HEK293 (cell line): ENCODE data around the gene FABP7.

Experiments used
- CTCF ChIA-PET: fragments of 350-600 bp; formaldehyde crosslinking; extraction: SDS; loops from one replicate; lab custom pipeline; 2021; ENCODE audit warnings: antibody characterized with exemption; lab: Yijun Ruan, JAX
- POLR2A ChIA-PET: fragments of 300-600 bp; formaldehyde crosslinking; extraction: SDS; loops from one replicate; lab custom pipeline; 2020; ENCODE audit warnings: antibody characterized with exemption, inconsistent platforms; lab: Yijun Ruan, JAX
- H3K27ac ChIP-seq: fragments of 200-500 bp; sonication (Bioruptor generic); 2 replicates; pipeline ENCODE4 v1.5.1; 2014; ENCODE audit warnings: low read depth, low read length, control low read depth, inconsistent platforms; ENCODE audit errors: extremely low read depth
- H3K36me3 ChIP-seq, 2 experiments: fragments of 200-500 bp in 1 of 2; sonication (Bioruptor generic) in 1 of 2; 1 replicate in 1 of 2; 2 replicates in 1 of 2; pipeline ENCODE4 v1.5.1; 2014 to 2017; ENCODE audit warnings: inconsistent platforms in 2 of 2, low read length in 2 of 2; ENCODE audit not compliant: control insufficient read depth in 2 of 2, insufficient read depth in 1 of 2
- H3K4me1 ChIP-seq: fragments of 200-500 bp; sonication (Bioruptor generic); 2 replicates; pipeline ENCODE4 v1.5.1; 2014; ENCODE audit warnings: mild to moderate bottlenecking, low read length, inconsistent platforms; ENCODE audit not compliant: control insufficient read depth, insufficient read depth
- H3K4me3 ChIP-seq: 2 replicates; pipeline ENCODE4 v1.5.1; 2011; ENCODE audit warnings: low read depth, mild to moderate bottlenecking, control low read depth, low read length, moderate library complexity
- H3K9me3 ChIP-seq: fragments of 200-500 bp; sonication (Bioruptor generic); 2 replicates; pipeline ENCODE4 v1.5.1; 2014; ENCODE audit warnings: low read depth, low read length, inconsistent platforms; ENCODE audit not compliant: control insufficient read depth, insufficient read depth
- GLIS2 ChIP-seq: fragments of 450-650 bp; formaldehyde crosslinking; IDR thresholded peaks from 2 replicates; pipeline ENCODE4 v1.5.1; 2016; ENCODE audit warnings: missing biosample characterization, missing genetic modification characterization
- KLF9 ChIP-seq: fragments of 450-650 bp; formaldehyde crosslinking; IDR thresholded peaks from 2 replicates; pipeline ENCODE4 v1.5.1; 2016; ENCODE audit warnings: missing biosample characterization, missing genetic modification characterization, low read depth
- PRDM1 ChIP-seq: fragments of 450-650 bp; formaldehyde crosslinking; IDR thresholded peaks from 2 replicates; pipeline ENCODE4; 2016; ENCODE audit warnings: missing biosample characterization, missing genetic modification characterization
- RBAK ChIP-seq: fragments of 450-650 bp; formaldehyde crosslinking; IDR thresholded peaks from 2 replicates; pipeline ENCODE4 v1.5.1; 2016; ENCODE audit warnings: missing biosample characterization, missing genetic modification characterization
- TRIM28 ChIP-seq: IDR thresholded peaks from 2 replicates; pipeline ENCODE4 v1.6.1; 2011; ENCODE audit warnings: low read length, control low read depth, borderline replicate concordance
- ZBTB11 ChIP-seq: fragments of 450-650 bp; formaldehyde crosslinking; conservative IDR thresholded peaks from 2 replicates; pipeline ENCODE4 v1.5.1; 2016; ENCODE audit warnings: low read depth, missing biosample characterization, missing genetic modification characterization
- ZNF140 ChIP-seq: fragments of 450-650 bp; formaldehyde crosslinking; IDR thresholded peaks from 2 replicates; pipeline ENCODE4 v1.5.1; 2016; ENCODE audit warnings: missing biosample characterization, missing genetic modification characterization
- ZNF157 ChIP-seq: fragments of 450-650 bp; formaldehyde crosslinking; IDR thresholded peaks from 2 replicates; pipeline ENCODE4 v1.5.1; 2016; ENCODE audit warnings: missing biosample characterization, missing genetic modification characterization
- ZNF26 ChIP-seq: fragments of 450-650 bp; formaldehyde crosslinking; IDR thresholded peaks from 2 replicates; pipeline ENCODE4 v1.5.1; 2016; ENCODE audit warnings: missing biosample characterization, missing genetic modification characterization
- ZNF324 ChIP-seq: fragments of 450-650 bp; formaldehyde crosslinking; IDR thresholded peaks from 2 replicates; pipeline ENCODE4 v1.5.1; 2016; ENCODE audit warnings: missing biosample characterization, missing genetic modification characterization
- ZNF37A ChIP-seq: fragments of 450-650 bp; IDR thresholded peaks from 2 replicates; pipeline ENCODE4 v1.5.1; 2018; ENCODE audit warnings: missing biosample characterization, missing genetic modification characterization
- ZNF488 ChIP-seq: fragments of 450-650 bp; formaldehyde crosslinking; IDR thresholded peaks from 2 replicates; pipeline ENCODE4 v1.5.1; 2016; ENCODE audit warnings: missing biosample characterization, missing genetic modification characterization
- ZNF747 ChIP-seq: fragments of 450-650 bp; formaldehyde crosslinking; IDR thresholded peaks from 2 replicates; pipeline ENCODE4 v1.5.1; 2016; ENCODE audit warnings: missing biosample characterization, missing genetic modification characterization
- ZSCAN4 ChIP-seq: fragments of 450-650 bp; formaldehyde crosslinking; IDR thresholded peaks from 2 replicates; pipeline ENCODE4 v1.5.1; 2017; ENCODE audit warnings: missing biosample characterization, missing genetic modification characterization
- TF ChIP-seq, protein P1 (sequence below): sonication (generic); formaldehyde crosslinking; IDR thresholded peaks from 2 replicates; pipeline ENCODE4 v1.8.1; 2022; ENCODE audit warnings: mild to moderate bottlenecking, moderate library complexity, missing genetic modification reagents
- TF ChIP-seq, protein P2 (sequence below): fragments of 450-650 bp; formaldehyde crosslinking; IDR thresholded peaks from 2 replicates; pipeline ENCODE4 v1.5.1; 2017; ENCODE audit warnings: missing biosample characterization, mild to moderate bottlenecking, missing genetic modification characterization, moderate library complexity
- TF ChIP-seq, protein P3 (sequence below): fragments of 450-650 bp; formaldehyde crosslinking; IDR thresholded peaks from 2 replicates; pipeline ENCODE4 v1.5.1; 2016; ENCODE audit warnings: missing biosample characterization, missing genetic modification characterization

FABP7 gene

DNA sequence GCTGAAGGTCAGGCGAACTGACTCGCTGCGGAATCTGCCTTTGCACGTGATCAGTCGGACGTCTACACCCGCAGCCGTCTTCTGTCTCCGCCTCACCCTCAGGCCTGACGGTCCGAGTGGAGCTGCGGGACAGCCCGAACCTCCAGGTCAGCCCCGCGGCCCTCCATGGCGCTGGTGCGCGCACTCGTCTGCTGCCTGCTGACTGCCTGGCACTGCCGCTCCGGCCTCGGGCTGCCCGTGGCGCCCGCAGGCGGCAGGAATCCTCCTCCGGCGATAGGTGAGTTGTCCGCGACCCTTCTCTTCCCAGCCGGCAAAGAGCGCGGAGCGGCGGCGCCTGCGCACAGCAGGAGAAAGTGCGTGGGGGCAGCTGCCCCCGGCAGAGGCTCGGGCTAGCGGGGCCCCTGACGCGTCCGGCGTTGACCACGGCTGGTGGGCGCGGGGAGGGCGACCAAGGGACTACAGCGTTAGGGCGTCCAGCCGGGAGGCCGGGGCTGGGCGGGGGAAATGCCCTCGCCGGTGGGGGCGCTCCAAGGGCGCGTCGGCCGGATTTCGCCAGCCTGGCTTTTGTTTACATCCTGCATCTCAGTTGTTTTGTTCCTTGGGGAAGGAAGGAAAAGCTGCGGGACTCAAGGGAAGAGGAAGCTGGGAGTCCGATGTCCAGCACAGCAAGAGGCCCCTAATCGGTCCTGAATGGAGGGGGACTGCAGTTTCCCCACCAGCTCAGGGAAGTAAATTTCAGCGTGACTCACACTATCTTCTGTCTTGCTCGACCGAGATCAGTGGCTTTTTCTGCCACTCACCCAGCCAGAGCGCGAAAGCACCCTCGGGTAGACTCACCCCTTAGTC, 9.9 kb downstream of the FABP7 start, which contains the start of gene SMPDL3A (continued):
- TF ChIP-seq GLIS2 (tag by site-specific recombination) (peak; percentile 99), ZNF37A (tag by site-specific recombination) (no peak), ZNF747 (tag by site-specific recombination) (no peak), ZNF26 (tag by site-specific recombination) (no peak), PRDM1 (tag by site-specific recombination) (peak; percentile 56)
- TF ChIP-seq, protein P1, sequence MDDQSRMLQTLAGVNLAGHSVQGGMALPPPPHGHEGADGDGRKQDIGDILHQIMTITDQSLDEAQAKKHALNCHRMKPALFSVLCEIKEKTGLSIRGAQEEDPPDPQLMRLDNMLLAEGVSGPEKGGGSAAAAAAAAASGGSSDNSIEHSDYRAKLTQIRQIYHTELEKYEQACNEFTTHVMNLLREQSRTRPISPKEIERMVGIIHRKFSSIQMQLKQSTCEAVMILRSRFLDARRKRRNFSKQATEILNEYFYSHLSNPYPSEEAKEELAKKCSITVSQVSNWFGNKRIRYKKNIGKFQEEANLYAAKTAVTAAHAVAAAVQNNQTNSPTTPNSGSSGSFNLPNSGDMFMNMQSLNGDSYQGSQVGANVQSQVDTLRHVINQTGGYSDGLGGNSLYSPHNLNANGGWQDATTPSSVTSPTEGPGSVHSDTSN (CRISPR knock-in tag): peak; percentile 67; the same call in 1 of the 2 replicates

- Histone ChIP-seq H3K4me1 (peaks cover 12% of the 10 kb centered on the region), H3K4me3 (peak overlapping the region; percentile 66), H3K36me3 (no peaks in the 10 kb centered on the region), H3K9me3 (no peaks in the 10 kb centered on the region), H3K27ac (peak overlapping the region; percentile 78; the same call in 1 of the 2 replicates)
- CTCF ChIA-PET: interaction anchor here (1.1 to 3.6 kb wide), 9 partner anchors 8 to 299 kb away, joined by 3 to 24 read pairs (median 6); no protein-coding TSS in a partner anchor
- POLR2A ChIA-PET: interaction anchor here (0.6 to 1.8 kb wide), 8 partner anchors 11 to 319 kb away, joined by 3 to 6 read pairs (median 4); partner anchors contain the start of gene SERINC1
- TF ChIP-seq ZNF140 (tag by site-specific recombination) (no peak), ZNF324 (no peak), RBAK (tag by site-specific recombination) (no peak), ZNF157 (no peak), ZSCAN4 (tag by site-specific recombination) (no peak), KLF9 (tag by site-specific recombination) (no peak), TRIM28 (peak; percentile 4; the same call in 1 of the 2 replicates), ZNF26 (tag by site-specific recombination) (no peak), ZNF488 (tag by site-specific recombination) (no peak), ZBTB11 (tag by site-specific recombination) (0 out of 2 replicates have a peak, but pooled peaks have one; percentile 58)
- TF ChIP-seq, protein P2, sequence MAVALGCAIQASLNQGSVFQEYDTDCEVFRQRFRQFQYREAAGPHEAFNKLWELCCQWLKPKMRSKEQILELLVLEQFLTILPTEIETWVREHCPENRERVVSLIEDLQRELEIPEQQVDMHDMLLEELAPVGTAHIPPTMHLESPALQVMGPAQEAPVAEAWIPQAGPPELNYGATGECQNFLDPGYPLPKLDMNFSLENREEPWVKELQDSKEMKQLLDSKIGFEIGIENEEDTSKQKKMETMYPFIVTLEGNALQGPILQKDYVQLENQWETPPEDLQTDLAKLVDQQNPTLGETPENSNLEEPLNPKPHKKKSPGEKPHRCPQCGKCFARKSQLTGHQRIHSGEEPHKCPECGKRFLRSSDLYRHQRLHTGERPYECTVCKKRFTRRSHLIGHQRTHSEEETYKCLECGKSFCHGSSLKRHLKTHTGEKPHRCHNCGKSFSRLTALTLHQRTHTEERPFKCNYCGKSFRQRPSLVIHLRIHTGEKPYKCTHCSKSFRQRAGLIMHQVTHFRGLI (tag by site-specific recombination): peak; percentile 75; the same call in 1 of the 2 replicates
- TF ChIP-seq, protein P1 (CRISPR knock-in tag): no peak
- TF ChIP-seq, protein P3, sequence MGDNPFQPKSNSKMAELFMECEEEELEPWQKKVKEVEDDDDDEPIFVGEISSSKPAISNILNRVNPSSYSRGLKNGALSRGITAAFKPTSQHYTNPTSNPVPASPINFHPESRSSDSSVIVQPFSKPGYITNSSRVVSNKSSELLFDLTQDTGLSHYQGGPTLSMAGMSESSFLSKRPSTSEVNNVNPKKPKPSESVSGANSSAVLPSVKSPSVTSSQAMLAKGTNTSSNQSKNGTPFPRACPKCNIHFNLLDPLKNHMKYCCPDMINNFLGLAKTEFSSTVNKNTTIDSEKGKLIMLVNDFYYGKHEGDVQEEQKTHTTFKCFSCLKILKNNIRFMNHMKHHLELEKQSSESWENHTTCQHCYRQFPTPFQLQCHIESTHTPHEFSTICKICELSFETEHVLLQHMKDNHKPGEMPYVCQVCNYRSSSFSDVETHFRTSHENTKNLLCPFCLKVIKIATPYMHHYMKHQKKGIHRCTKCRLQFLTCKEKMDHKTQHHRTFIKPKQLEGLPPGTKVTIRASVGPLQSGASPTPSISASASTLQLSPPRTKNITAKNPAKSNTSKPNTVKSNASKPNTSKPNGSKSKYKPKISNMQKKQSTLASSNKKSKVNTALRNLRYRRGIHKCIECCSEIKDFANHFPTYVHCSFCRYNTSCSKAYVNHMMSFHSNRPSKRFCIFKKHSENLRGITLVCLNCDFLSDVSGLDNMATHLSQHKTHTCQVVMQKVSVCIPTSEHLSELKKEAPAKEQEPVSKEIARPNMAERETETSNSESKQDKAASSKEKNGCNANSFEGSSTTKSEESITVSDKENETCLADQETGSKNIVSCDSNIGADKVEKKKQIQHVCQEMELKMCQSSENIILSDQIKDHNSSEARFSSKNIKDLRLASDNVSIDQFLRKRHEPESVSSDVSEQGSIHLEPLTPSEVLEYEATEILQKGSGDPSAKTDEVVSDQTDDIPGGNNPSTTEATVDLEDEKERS (tag by site-specific recombination): no peak
Measured at GRCh38 chr6:122790028-122790422, 10.5 kb downstream of the FABP7 start.
